ENCODE results near the gene RRAGC.
A peak's percentile ranks its signal among the peaks of the same experiment; 100 is the strongest.
"Not testable (repeated sequence)": the region's sequence is repeated elsewhere in the genome, so short reads cannot be mapped to it uniquely, and the experiment has no call there.

RRAGC gene

GRCh38 chr1:38846210-38846609 is 13.4 kb downstream of the RRAGC start:
- no peak for ATAC-seq (ENCODE audit: low read depth)

GRCh38 chr1:38845088-38845487 is 14.5 kb downstream of the RRAGC start:
- not testable (repeated sequence) for H3K27me3 ChIP-seq (ENCODE audit: insufficient read depth, poor library complexity, severe bottlenecking); H3K4me3 ChIP-seq (ENCODE audit: severe bottlenecking); ATAC-seq (ENCODE audit: low read depth); H3K27ac ChIP-seq (ENCODE audit: poor library complexity, severe bottlenecking); DNase-seq (ENCODE audit: low spot score); H3K9me3 ChIP-seq (ENCODE audit: severe bottlenecking); H3K4me1 ChIP-seq (ENCODE audit: insufficient read depth, poor library complexity, severe bottlenecking)
- peaks cover 57% of the 10 kb centered on the region for H3K36me3 ChIP-seq (ENCODE audit: low read depth)

More at GRCh38 chr1:38846210-38846609, 13.4 kb downstream of the RRAGC start:
- no peaks in the 10 kb centered on the region for H3K4me1 ChIP-seq (ENCODE audit: insufficient read depth, poor library complexity, severe bottlenecking)
- H3K9me3 ChIP-seq (ENCODE audit: severe bottlenecking) = no peaks in the 10 kb centered on the region
- H3K27ac ChIP-seq (ENCODE audit: poor library complexity, severe bottlenecking) = no peak overlapping the region
- peaks cover 58% of the 10 kb centered on the region for H3K36me3 ChIP-seq (ENCODE audit: low read depth)
- H3K4me3 ChIP-seq (ENCODE audit: severe bottlenecking) = no peak overlapping the region
- TF ChIP-seq CTCF (IDR thresholded peaks at IDR 0.05; ENCODE audit: poor library complexity, severe bottlenecking) = no peak
- no peak for DNase-seq (ENCODE audit: low spot score)
- no peaks in the 10 kb centered on the region for H3K27me3 ChIP-seq (ENCODE audit: insufficient read depth, poor library complexity, severe bottlenecking)

GRCh38 chr1:38840281-38840680 is 19.3 kb downstream of the RRAGC start:
- ATAC-seq (ENCODE audit: low read depth) = no peak
- no peak for TF ChIP-seq CTCF (IDR thresholded peaks at IDR 0.05; ENCODE audit: poor library complexity, severe bottlenecking)
- no peak overlapping the region for H3K27ac ChIP-seq (ENCODE audit: poor library complexity, severe bottlenecking)
- H3K9me3 ChIP-seq (ENCODE audit: severe bottlenecking) = no peaks in the 10 kb centered on the region
- no peaks in the 10 kb centered on the region for H3K4me1 ChIP-seq (ENCODE audit: insufficient read depth, poor library complexity, severe bottlenecking)
- no peak overlapping the region for H3K4me3 ChIP-seq (ENCODE audit: severe bottlenecking)
- H3K27me3 ChIP-seq (ENCODE audit: insufficient read depth, poor library complexity, severe bottlenecking) = no peaks in the 10 kb centered on the region
- no peak for DNase-seq (ENCODE audit: low spot score)
- H3K36me3 ChIP-seq (ENCODE audit: low read depth) = peaks cover 47% of the 10 kb centered on the region

GRCh38 chr1:38839363-38839762 is 20.2 kb downstream of the RRAGC start:
- no peak for TF ChIP-seq CTCF (IDR thresholded peaks at IDR 0.05; ENCODE audit: poor library complexity, severe bottlenecking)
- Histone ChIP-seq H3K27ac (ENCODE audit: poor library complexity, severe bottlenecking) (no peak overlapping the region), H3K27me3 (ENCODE audit: insufficient read depth, poor library complexity, severe bottlenecking) (no peaks in the 10 kb centered on the region), H3K9me3 (ENCODE audit: severe bottlenecking) (no peaks in the 10 kb centered on the region), H3K36me3 (ENCODE audit: low read depth) (peaks cover 41% of the 10 kb centered on the region), H3K4me1 (ENCODE audit: insufficient read depth, poor library complexity, severe bottlenecking) (no peaks in the 10 kb centered on the region), H3K4me3 (ENCODE audit: severe bottlenecking) (no peak overlapping the region)
- ATAC-seq (ENCODE audit: low read depth) (no peak), DNase-seq (ENCODE audit: low spot score) (no peak)

GRCh38 chr1:38836316-38836715 is 23.3 kb downstream of the RRAGC start:
- not testable (repeated sequence) for H3K4me1 ChIP-seq (ENCODE audit: insufficient read depth, poor library complexity, severe bottlenecking); H3K4me3 ChIP-seq (ENCODE audit: severe bottlenecking); DNase-seq (ENCODE audit: low spot score); H3K9me3 ChIP-seq (ENCODE audit: severe bottlenecking); H3K27me3 ChIP-seq (ENCODE audit: insufficient read depth, poor library complexity, severe bottlenecking); H3K27ac ChIP-seq (ENCODE audit: poor library complexity, severe bottlenecking); ATAC-seq (ENCODE audit: low read depth)
- peaks cover 23% of the 10 kb centered on the region for H3K36me3 ChIP-seq (ENCODE audit: low read depth)

GRCh38 chr1:38834937-38835827 is 24.4 kb downstream of the RRAGC start:
- Histone ChIP-seq H3K4me3 (ENCODE audit: severe bottlenecking) (no peak overlapping the region), H3K36me3 (ENCODE audit: low read depth) (peaks cover 15% of the 10 kb centered on the region), H3K27me3 (ENCODE audit: insufficient read depth, poor library complexity, severe bottlenecking) (peaks cover 4% of the 10 kb centered on the region), H3K9me3 (ENCODE audit: severe bottlenecking) (no peaks in the 10 kb centered on the region), H3K4me1 (ENCODE audit: insufficient read depth, poor library complexity, severe bottlenecking) (no peaks in the 10 kb centered on the region), H3K27ac (ENCODE audit: poor library complexity, severe bottlenecking) (no peak overlapping the region)
- DNase-seq (ENCODE audit: low spot score) (no peak), ATAC-seq (ENCODE audit: low read depth) (peak; percentile 95)
- peak; percentile 81 for TF ChIP-seq CTCF (IDR thresholded peaks at IDR 0.05; ENCODE audit: poor library complexity, severe bottlenecking)

All from RWPE2 (cell line).